SU-DHL-6 (cell line): ENCODE results near the gene ARFGAP1.

Experiments used
- EZH2phosphoT487 ChIP-seq: fragments of 200-600 bp; sonication (generic), shearing (Covaris generic); conservative IDR thresholded peaks from 2 replicates; pipeline ENCODE4 v1.6.1; 2018; ENCODE audit warnings: mild to moderate bottlenecking, antibody characterized with exemption, low read length, moderate library complexity, mixed read lengths
- TF ChIP-seq, protein P1 (sequence below): fragments of 200-600 bp; sonication (generic); IDR thresholded peaks from one replicate; pipeline ENCODE4 v1.5.1; 2017; ENCODE audit warnings: antibody characterized with exemption, mild to moderate bottlenecking, low read length, moderate library complexity; ENCODE audit not compliant: insufficient read depth, poor library complexity, severe bottlenecking

DNA sequence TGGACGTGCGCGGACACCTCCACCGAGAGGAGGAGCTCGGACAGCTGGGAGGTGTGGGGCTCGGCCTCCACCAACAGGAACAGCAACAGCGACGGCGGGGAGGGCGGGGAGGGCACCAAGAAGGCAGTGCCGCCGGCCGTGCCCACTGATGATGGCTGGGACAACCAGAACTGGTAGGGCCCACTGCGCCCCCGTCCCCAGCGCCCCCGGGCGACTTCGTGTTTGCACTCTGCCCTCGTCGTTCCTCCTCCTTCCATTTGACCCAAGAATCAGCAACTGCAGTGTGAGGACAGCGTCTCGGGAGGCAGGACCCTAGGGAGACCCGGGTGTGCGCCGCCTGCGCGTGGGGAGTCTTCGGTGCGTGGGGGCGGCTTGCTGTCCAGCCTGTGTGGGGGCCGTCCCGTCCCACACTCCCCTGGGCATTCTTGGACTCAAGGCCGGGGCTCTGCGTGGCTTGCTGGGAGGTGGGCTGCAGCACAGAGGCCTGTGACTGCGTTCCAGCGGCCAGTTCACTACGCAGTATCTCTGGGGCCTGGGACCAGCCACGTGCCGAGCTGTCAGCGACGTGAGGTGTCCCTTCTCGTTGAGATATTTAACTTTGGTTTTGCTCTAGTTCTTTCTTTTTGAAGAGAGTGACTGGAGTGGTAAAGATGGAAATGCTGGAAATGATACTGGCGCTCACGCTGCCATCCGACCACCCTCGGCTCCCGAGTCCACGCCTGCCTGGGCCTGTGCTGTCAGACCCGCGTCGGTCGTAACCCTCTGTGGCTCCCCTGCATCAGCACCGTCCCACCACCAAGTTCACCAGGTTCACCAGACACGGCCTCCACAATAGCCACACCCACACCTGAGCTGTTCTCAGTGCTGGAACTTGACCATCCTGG is 15.3 kb downstream of the ARFGAP1 start:
- TF ChIP-seq, protein P1, sequence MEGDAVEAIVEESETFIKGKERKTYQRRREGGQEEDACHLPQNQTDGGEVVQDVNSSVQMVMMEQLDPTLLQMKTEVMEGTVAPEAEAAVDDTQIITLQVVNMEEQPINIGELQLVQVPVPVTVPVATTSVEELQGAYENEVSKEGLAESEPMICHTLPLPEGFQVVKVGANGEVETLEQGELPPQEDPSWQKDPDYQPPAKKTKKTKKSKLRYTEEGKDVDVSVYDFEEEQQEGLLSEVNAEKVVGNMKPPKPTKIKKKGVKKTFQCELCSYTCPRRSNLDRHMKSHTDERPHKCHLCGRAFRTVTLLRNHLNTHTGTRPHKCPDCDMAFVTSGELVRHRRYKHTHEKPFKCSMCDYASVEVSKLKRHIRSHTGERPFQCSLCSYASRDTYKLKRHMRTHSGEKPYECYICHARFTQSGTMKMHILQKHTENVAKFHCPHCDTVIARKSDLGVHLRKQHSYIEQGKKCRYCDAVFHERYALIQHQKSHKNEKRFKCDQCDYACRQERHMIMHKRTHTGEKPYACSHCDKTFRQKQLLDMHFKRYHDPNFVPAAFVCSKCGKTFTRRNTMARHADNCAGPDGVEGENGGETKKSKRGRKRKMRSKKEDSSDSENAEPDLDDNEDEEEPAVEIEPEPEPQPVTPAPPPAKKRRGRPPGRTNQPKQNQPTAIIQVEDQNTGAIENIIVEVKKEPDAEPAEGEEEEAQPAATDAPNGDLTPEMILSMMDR = no peak
- no peak for TF ChIP-seq EZH2phosphoT487
